Upper lobe of right lung (tissue), 1 donor: Measurements from ENCODE around the gene CCL20. TPM values are rescaled to one million over a fixed set of nuclear protein-coding genes. Genes with fewer than 3 reads are reported as not detected.

Experiments
- ATAC-seq: fragments of 200-7000 bp; cut with Tn5 transposase; one replicate; pipeline ENCODE4 v1.9.1; 2020; ENCODE audit warnings: mild to moderate bottlenecking, moderate library complexity
- DNase-seq: peaks from one replicate; pipeline ENCODE4 v3.0.0-alpha.2; 2020
- H3K27ac ChIP-seq: fragments of 200-600 bp; one replicate; pipeline ENCODE4 v1.8.0; 2022
- H3K27me3 ChIP-seq: fragments of 200-600 bp; one replicate; pipeline ENCODE4 v1.8.0; 2022; ENCODE audit warnings: mild to moderate bottlenecking
- H3K36me3 ChIP-seq: fragments of 200-600 bp; one replicate; pipeline ENCODE4 v1.8.0; 2022
- H3K4me1 ChIP-seq: fragments of 200-600 bp; one replicate; pipeline ENCODE4 v1.8.0; 2022
- H3K4me3 ChIP-seq: fragments of 200-600 bp; one replicate; pipeline ENCODE4 v1.8.0; 2022; ENCODE audit warnings: mild to moderate bottlenecking
- H3K9me3 ChIP-seq: fragments of 200-600 bp; one replicate; pipeline ENCODE4 v1.8.0; 2022
- intact Hi-C: fragments of 100-400 bp; cut with DNase I; formaldehyde crosslinking; loops from one replicate; pipeline ENCODE4 v1.11.0; 2022
- total RNA-seq: library from RNA; stranded (reverse); fragmentation: NEBNext Ultra II Directional; extraction: Animal tissue kit (Norgen Biotek cat#: 25700); gene quantifications from one replicate; pipeline ENCODE4 v1.2.1, GENCODE V29; 2021
- TF ChIP-seq, protein P1 (sequence below): fragments of 200-600 bp; IDR thresholded peaks from one replicate; pipeline ENCODE4 v1.8.0; 2022; ENCODE audit warnings: antibody characterized with exemption
- donor health status: DM: no; HTN: yes; CAD: no; lungs with severe emphysema.

CCL20 gene
- total RNA-seq, 1 donor from 2014 or later, result 4.9 TPM

DNA sequence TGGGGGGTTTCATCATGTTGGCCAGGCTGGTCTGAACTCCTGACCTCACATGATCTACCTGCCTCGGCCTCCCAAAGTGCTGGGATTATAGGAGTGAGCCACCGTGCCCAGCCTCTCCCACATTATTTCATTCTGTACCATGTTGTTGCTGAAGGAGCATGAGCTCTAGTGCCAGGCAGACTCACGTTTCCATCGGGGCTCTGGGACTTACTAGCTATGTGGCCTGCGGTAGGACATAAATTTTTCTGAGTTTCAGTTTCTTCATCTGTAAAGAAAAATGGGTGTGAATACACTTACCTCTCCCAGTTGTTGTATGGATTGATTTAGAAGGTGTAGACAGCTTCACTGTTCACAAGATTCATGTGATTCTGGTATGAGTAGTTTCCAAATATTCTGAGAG is 30.8 kb upstream of the CCL20 start:
- Histone ChIP-seq H3K36me3 (no peaks in the 10 kb centered on the region), H3K4me1 (no peaks in the 10 kb centered on the region), H3K4me3 (no peak overlapping the region), H3K9me3 (no peaks in the 10 kb centered on the region), H3K27me3 (no peaks in the 10 kb centered on the region), H3K27ac (no peak overlapping the region)
- TF ChIP-seq, protein P1, sequence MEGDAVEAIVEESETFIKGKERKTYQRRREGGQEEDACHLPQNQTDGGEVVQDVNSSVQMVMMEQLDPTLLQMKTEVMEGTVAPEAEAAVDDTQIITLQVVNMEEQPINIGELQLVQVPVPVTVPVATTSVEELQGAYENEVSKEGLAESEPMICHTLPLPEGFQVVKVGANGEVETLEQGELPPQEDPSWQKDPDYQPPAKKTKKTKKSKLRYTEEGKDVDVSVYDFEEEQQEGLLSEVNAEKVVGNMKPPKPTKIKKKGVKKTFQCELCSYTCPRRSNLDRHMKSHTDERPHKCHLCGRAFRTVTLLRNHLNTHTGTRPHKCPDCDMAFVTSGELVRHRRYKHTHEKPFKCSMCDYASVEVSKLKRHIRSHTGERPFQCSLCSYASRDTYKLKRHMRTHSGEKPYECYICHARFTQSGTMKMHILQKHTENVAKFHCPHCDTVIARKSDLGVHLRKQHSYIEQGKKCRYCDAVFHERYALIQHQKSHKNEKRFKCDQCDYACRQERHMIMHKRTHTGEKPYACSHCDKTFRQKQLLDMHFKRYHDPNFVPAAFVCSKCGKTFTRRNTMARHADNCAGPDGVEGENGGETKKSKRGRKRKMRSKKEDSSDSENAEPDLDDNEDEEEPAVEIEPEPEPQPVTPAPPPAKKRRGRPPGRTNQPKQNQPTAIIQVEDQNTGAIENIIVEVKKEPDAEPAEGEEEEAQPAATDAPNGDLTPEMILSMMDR, result no peak
- intact Hi-C loops, result no loop called here
- DNase-seq (no peak), ATAC-seq (no peak)

DNA sequence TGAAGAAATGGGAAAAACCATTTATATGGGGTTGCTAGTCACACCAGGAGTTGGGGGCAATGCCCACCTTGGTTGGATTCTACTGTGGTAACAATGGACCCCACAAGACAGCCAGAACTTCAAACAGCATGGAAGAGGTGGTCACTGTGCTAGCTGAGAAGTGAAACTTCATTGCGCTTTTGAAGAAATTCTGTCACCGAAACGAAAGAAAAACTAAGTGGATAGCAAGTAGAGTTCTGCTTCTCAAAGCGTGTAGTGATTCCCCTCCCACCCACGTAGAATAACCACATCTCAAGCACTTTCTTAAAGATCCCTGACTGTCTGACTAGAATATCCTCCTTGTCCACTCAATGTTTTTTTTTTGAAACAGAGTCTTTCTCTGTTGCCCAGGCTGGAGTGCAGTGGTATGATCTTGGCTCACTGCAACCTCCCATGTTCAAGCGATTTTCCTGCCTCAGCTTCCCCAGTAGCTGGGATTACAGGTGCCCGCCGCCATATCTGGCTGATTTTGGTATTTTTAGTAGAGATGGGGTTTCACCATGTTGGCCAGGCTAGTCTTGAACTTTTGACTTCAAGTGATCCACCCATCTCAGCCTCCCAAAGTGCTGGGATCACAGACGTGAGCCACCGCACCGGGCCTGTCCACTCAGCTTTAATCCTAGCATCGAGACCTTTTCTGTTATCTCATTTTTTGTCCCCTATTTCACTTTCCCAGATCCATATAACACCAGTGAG is 30.1 kb upstream of the CCL20 start:
- H3K9me3 ChIP-seq, result no peaks in the 10 kb centered on the region
- no peaks in the 10 kb centered on the region for H3K27me3 ChIP-seq
- TF ChIP-seq, protein P1, result no peak
- intact Hi-C loops, result no loop called here
- DNase-seq (no peak), ATAC-seq (peak; percentile 86)
- no peaks in the 10 kb centered on the region for H3K36me3 ChIP-seq
- H3K4me1 ChIP-seq, result no peaks in the 10 kb centered on the region
- peak overlapping the region; percentile 11 for H3K4me3 ChIP-seq
- H3K27ac ChIP-seq, result no peak overlapping the region

DNA sequence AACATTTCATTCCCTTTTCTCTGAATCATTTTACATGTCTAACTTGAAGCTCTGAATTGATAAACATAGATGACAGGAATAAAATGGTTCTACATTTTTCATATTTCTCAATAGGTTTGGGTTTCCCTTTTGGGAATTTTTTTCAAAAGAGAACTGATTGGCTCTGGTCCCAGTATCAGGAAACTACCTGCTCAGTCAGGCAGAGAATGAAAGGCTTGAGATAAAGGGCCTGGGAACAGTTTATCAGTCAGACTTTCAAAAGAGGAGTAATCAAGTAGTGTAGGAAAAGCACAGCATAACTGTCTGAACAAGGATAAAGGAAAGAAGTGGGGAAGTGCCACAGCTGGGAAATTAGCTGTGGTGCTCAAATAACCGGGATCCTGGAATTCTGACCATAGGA is 28.3 kb upstream of the CCL20 start:
- no peak overlapping the region for H3K27ac ChIP-seq
- TF ChIP-seq, protein P1, result no peak
- no peaks in the 10 kb centered on the region for H3K27me3 ChIP-seq
- H3K4me1 ChIP-seq, result no peaks in the 10 kb centered on the region
- intact Hi-C loops, result no loop called here
- DNase-seq (no peak), ATAC-seq (no peak)
- H3K4me3 ChIP-seq, result no peak overlapping the region
- H3K36me3 ChIP-seq, result no peaks in the 10 kb centered on the region
- no peaks in the 10 kb centered on the region for H3K9me3 ChIP-seq

DNA sequence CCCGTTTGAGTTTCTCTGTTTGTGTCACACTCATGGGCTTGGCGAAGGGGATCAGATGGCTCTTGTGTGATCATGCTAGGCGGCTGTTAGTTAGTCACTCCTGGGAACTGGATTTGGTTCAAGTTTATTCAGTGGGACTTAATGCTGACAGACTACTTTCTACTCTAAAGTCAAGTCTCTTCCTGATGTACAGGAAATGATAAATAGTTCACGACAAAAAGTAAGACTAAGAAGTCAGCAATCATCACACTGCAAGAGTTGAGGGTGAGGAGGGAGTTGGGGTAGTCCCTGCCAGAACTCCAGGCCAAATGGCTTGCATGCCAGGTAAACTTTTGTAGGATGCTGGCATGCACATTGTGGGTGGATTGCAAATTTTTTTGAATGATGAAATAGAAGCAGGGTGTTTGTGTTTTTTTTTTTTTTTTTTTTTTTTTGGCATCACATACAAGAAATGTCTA is 25.1 kb upstream of the CCL20 start:
- no peaks in the 10 kb centered on the region for H3K9me3 ChIP-seq
- intact Hi-C loops, result no loop called here
- no peak overlapping the region for H3K4me3 ChIP-seq
- TF ChIP-seq, protein P1, result no peak
- H3K36me3 ChIP-seq, result no peaks in the 10 kb centered on the region
- DNase-seq (no peak), ATAC-seq (no peak)
- H3K27me3 ChIP-seq, result no peaks in the 10 kb centered on the region
- H3K4me1 ChIP-seq, result no peaks in the 10 kb centered on the region
- H3K27ac ChIP-seq, result no peak overlapping the region

DNA sequence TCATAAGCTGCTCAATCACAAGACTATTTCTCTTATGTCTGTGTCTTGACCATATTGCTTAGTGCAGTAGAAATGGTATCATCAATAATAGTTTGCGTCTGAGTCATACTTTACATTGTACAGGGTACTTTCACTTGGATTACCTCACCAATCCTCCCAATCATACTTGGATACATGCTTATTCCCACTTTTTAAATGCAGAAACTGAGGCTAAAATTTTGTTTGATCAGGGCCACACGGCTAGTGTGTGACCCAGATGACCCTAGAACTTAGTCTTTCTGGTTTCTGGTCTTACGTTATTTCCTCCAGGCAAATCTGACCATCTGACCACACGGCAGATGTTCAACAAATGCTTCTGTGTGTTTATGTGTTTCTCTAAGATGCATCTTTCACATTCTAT is 23.8 kb upstream of the CCL20 start:
- Histone ChIP-seq H3K4me3 (no peak overlapping the region), H3K27ac (no peak overlapping the region), H3K9me3 (no peaks in the 10 kb centered on the region), H3K4me1 (no peaks in the 10 kb centered on the region), H3K27me3 (no peaks in the 10 kb centered on the region), H3K36me3 (no peaks in the 10 kb centered on the region)
- TF ChIP-seq, protein P1, result no peak
- DNase-seq, result no peak
- ATAC-seq, result no peak
- intact Hi-C loops, result no loop called here
